Measurements from ENCODE around the gene TAP2.

TAP2 gene

DNA sequence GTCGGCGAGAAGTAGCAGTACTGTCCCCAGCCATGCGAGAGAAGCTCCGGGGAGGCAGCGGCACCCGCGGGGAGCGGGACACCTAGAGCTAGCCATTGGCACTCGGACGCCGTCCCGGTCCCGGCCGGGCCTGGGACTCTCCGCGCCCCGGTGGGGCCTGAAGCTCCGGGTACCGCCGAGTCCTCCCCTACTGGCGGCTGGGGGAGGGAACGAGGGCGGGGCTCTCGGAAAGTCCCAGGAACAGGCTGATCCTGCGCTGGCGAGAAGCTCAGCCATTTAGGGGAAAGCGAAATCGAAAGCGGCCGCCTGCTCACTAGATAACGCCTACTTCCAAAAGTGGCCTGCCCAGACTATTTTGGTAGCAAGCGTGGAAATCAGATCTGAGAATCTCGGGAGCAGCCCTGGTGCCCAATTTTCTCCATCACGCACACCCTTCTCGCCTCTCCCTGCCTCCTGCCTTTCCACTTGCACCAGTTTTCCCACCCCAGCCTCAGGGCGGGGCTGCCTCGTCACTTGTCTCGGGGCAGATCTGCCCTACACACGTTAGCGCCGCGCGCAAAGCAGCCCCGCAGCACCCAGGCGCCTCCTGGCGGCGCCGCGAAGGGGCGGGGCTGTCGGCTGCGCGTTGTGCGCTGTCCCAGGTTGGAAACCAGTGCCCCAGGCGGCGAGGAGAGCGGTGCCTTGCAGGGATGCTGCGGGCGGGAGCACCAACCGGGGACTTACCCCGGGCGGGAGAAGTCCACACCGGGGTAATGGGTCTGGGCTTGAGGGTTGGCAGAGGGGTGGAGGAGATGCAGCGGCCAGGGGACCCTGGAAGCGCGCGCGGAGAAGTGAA, 15.2 kb upstream of the TAP2 start, which contains the start of the genes PSMB9 and TAP1:
Gene PSMB9, plus strand, starts transcription at position 652 of the 835 bp plus-strand sequence. Its CDS starts 38 bp downstream, at position 690.
Gene TAP1, minus strand, starts transcription at position 164 of the 835 bp plus-strand sequence. Its CDS starts 68 bp downstream, at position 96.
- TF ChIP-seq, protein P1, sequence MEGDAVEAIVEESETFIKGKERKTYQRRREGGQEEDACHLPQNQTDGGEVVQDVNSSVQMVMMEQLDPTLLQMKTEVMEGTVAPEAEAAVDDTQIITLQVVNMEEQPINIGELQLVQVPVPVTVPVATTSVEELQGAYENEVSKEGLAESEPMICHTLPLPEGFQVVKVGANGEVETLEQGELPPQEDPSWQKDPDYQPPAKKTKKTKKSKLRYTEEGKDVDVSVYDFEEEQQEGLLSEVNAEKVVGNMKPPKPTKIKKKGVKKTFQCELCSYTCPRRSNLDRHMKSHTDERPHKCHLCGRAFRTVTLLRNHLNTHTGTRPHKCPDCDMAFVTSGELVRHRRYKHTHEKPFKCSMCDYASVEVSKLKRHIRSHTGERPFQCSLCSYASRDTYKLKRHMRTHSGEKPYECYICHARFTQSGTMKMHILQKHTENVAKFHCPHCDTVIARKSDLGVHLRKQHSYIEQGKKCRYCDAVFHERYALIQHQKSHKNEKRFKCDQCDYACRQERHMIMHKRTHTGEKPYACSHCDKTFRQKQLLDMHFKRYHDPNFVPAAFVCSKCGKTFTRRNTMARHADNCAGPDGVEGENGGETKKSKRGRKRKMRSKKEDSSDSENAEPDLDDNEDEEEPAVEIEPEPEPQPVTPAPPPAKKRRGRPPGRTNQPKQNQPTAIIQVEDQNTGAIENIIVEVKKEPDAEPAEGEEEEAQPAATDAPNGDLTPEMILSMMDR (conservative IDR thresholded peaks at IDR 0.05; ENCODE audit: low read length): peak; percentile 58
- H3K4me3 ChIP-seq (ENCODE audit: low read length): peak within 1 kb of the TSS; percentile 89
- peak; percentile 90 for DNase-seq (ENCODE audit: low read depth)

DNA sequence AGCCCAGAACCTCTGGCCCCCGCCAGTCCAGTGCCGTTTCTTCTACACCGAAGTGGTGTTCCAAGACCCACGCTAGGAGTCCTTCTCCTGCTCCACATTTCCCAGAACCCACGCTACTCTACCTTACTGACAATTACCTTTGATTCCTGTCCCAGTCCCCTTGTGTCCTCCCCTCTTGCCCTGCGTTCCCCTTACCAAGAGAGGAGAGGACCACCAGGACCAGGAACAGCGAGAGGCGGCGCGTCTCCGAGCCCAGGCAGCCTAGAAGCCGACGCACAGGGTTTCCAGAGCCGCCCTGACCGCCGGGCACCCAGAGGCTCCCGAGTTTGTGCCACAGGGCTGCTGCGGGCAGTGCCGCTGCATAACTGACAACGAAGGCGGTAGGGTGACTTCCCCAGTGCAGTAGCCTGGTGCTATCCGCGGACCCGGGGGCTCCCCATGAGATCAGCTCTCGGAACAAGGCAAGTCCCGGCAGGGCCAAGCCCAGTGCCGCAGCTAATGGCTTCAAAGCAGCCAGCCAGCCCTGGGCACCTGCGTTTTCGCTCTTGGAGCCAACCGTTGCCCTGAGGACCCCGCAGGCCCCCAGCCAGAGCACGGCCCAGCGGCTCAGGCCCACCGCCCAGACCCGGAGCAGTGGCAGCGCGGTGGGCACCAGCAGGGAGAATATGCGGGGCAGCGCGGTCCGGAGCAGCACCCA, 14.5 kb upstream of the TAP2 start:
- peak; percentile 31 for DNase-seq (ENCODE audit: low read depth)
- H3K4me3 ChIP-seq (ENCODE audit: low read length): peak overlapping the region; percentile 89
- TF ChIP-seq, protein P1 (conservative IDR thresholded peaks at IDR 0.05; ENCODE audit: low read length): no peak

- H3K4me3 ChIP-seq (ENCODE audit: low read length): peak overlapping the region; percentile 89
- DNase-seq (ENCODE audit: low read depth): peak; percentile 22
- TF ChIP-seq, protein P1 (conservative IDR thresholded peaks at IDR 0.05; ENCODE audit: low read length): no peak
Measured at GRCh38 chr6:32852018-32852843, 13.7 kb upstream of the TAP2 start.

GRCh38 chr6:32851025-32851424, 12.5 kb upstream of the TAP2 start:
- no peak for DNase-seq (ENCODE audit: low read depth)
- no peak overlapping the region for H3K4me3 ChIP-seq (ENCODE audit: low read length)
- TF ChIP-seq, protein P1 (conservative IDR thresholded peaks at IDR 0.05; ENCODE audit: low read length): no peak

DNA sequence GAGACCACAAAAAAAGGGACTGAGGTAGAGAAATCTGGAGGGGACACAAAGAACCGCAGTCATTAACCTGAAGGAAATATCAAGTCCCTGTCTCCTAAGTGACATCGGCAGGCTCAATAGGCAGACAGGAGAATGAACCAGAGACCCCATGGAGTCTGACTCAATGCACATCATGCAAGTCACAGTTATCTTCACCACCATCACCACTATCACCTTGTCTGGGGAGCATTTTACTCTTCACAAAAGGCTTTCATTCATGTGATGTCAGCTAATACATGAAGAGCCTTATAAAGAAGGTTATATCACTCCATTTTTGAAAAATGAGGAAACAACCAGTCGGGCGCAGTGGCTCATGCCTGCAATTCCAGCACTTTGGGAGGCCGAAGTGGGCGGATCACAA, 10.6 kb upstream of the TAP2 start:
- H3K4me3 ChIP-seq (ENCODE audit: low read length): no peak overlapping the region
- no peak for DNase-seq (ENCODE audit: low read depth)
- TF ChIP-seq, protein P1 (conservative IDR thresholded peaks at IDR 0.05; ENCODE audit: low read length): no peak

DNA sequence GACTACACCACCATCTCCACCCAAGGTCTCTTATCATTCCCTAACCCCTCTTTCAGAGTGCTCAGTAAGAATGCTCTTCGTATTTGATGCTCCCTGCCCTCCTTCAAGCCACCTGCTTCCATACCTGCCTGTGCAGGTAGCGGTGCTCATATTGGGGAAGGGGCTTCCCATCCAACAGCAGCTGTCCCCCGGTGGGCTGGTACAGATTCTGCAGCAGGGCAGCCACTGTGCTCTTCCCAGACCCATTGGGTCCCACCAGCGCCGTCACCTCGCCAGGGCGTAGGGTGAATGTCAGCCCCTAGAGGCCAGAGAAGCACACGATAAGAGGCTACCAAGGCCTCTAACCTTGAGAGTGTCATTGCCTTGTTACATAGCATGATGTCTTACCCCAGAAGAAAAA, 9.3 kb upstream of the TAP2 start:
- TF ChIP-seq, protein P1 (conservative IDR thresholded peaks at IDR 0.05; ENCODE audit: low read length): no peak
- H3K4me3 ChIP-seq (ENCODE audit: low read length): no peak overlapping the region
- no peak for DNase-seq (ENCODE audit: low read depth)

Data from AG10803 (cell line).